OCI-LY1 (cell line): Measurements from ENCODE around the gene DNAJC7.
"Not testable (repeated sequence)": the region's sequence is repeated elsewhere in the genome, so short reads cannot be mapped to it uniquely, and the experiment has no call there.

Source experiments
- CTCF ChIP-seq: fragments of 200-600 bp; sonication (generic), shearing (Covaris generic); IDR thresholded peaks from 2 replicates; pipeline ENCODE4 v1.5.1; 2017; ENCODE audit warnings: mild to moderate bottlenecking, antibody characterized with exemption, low read length, moderate library complexity, mixed read lengths
- EZH2 ChIP-seq: fragments of 200-600 bp; sonication (generic), shearing (Covaris generic); IDR thresholded peaks from 2 replicates; pipeline ENCODE4 v1.8.0; 2017; ENCODE audit warnings: borderline replicate concordance, mixed run types, mild to moderate bottlenecking, antibody characterized with exemption, low read length, moderate library complexity, mixed read lengths

GRCh38 chr17:41931715-41932114 is 85.5 kb downstream of the DNAJC7 start:
- not testable (repeated sequence) for TF ChIP-seq CTCF, EZH2
